NOMO-1 treated with DMSO at 0.1 percent for 48 hours (cell line): ENCODE results near the gene INTS15.

Source experiments
- DNase-seq: peaks from one replicate; lab custom pipeline; 2025; ENCODE audit not compliant: unreplicated experiment; lab: John Stamatoyannopoulos, UW

Gene INTS15

DNA sequence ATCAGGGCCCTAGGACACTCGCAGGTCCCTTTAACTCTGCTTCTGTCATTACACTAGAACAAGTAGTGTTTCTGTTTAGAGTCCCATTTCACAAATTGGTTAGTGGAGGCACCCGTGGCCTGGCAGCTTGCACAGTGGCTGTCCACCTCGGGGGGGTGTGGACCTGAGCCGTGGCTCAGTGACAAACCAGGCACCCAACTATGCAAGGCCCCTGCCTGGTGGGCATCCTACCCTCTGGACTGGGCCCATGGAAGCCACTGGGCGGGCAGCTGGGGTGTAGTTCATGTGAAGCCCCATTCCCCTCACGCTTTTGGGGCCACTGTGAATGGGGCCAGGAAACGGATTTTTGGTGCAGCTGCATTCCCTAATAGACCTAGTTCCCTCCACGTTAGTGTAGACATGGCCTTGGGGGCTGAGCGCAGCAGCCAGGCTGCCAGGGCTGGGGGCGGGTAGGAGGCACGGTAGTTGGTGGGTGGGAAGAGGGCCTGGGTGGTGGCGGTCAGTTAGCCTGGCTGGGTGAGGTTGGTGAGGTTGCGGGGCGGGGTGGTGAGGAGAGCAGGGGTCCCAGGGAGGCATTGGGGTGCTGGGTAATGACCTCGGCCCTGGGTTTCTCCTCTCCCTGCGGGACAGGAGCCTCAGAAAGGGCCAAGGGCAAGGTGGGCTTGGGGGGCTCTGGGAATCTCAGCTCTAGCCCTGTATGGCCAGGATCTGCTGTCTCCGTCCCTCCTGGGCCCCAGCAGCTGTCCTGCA, 66.0 kb downstream of the INTS15 start:
- no peak for DNase-seq

DNA sequence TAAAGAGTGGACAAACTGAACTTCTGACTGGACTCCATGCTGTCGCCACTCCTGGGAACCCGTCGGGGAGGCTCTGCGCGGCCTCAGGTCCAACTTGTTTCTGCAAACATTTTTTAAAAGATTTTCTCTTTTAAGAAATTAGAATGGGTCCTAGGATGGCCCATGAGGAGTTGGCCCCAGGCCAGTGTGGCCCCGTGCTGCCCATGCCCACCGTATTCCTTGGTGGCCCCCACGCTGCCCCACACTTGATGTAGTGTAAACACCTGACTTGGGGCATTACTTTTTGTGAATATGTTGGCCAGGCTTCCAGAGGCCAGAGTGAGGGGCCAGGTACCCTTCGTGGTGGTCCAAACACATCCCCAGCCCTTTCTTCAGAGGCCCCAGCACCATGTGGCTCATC, 66.6 kb downstream of the INTS15 start:
- DNase-seq, result no peak
